GM18868 (cell line): Measurements from ENCODE around the gene VEZT.
"Not testable (repeated sequence)": the region's sequence is repeated elsewhere in the genome, so short reads cannot be mapped to it uniquely, and the experiment has no call there.

Experiments used
- ATAC-seq: cut with Tn5 transposase; IDR thresholded peaks from one replicate; pipeline ENCODE4 v1.9.1; 2021; ENCODE audit warnings: mild to moderate bottlenecking, moderate library complexity; ENCODE audit not compliant: unreplicated experiment

Gene VEZT

GRCh38 chr12:95224202-95225170 is 6.9 kb downstream of the VEZT start:
- no peak for ATAC-seq

- no peak for ATAC-seq
Measured at GRCh38 chr12:95225645-95226212, 8.1 kb downstream of the VEZT start.

- no peak for ATAC-seq
Measured at GRCh38 chr12:95227818-95228356, 10.3 kb downstream of the VEZT start.

GRCh38 chr12:95228617-95229016 is 11.0 kb downstream of the VEZT start:
- no peak for ATAC-seq

GRCh38 chr12:95229636-95230035 is 12.0 kb downstream of the VEZT start:
- no peak for ATAC-seq

- no peak for ATAC-seq
Measured at GRCh38 chr12:95230313-95230712, 12.7 kb downstream of the VEZT start.

- no peak for ATAC-seq
Measured at GRCh38 chr12:95231190-95231589, 13.6 kb downstream of the VEZT start.

GRCh38 chr12:95234187-95234586 is 16.6 kb downstream of the VEZT start:
- not testable (repeated sequence) for ATAC-seq

- not testable (repeated sequence) for ATAC-seq
Measured at GRCh38 chr12:95235621-95236020, 18.0 kb downstream of the VEZT start.

GRCh38 chr12:95237315-95237714 is 19.7 kb downstream of the VEZT start:
- ATAC-seq: no peak

GRCh38 chr12:95238150-95238549 is 20.5 kb downstream of the VEZT start:
- no peak for ATAC-seq

- no peak for ATAC-seq
Measured at GRCh38 chr12:95239216-95239615, 21.6 kb downstream of the VEZT start.

- not testable (repeated sequence) for ATAC-seq
Measured at GRCh38 chr12:95239835-95240234, 22.2 kb downstream of the VEZT start.

GRCh38 chr12:95240556-95240955 is 22.9 kb downstream of the VEZT start:
- ATAC-seq: no peak

GRCh38 chr12:95241138-95241537 is 23.5 kb downstream of the VEZT start:
- ATAC-seq: not testable (repeated sequence)

- ATAC-seq: no peak
Measured at GRCh38 chr12:95241761-95242506, 24.3 kb downstream of the VEZT start.

- no peak for ATAC-seq
Measured at GRCh38 chr12:95243497-95244183, 26.0 kb downstream of the VEZT start.

- ATAC-seq: no peak
Measured at GRCh38 chr12:95244350-95244749, 26.7 kb downstream of the VEZT start.

- ATAC-seq: no peak
Measured at GRCh38 chr12:95248095-95248494, 30.5 kb downstream of the VEZT start.

GRCh38 chr12:95248604-95249360 is 31.2 kb downstream of the VEZT start:
- no peak for ATAC-seq
